H1 (cell line): Measurements from ENCODE around the gene PPP1R1B. TPM values are rescaled to one million over a fixed set of nuclear protein-coding genes. Genes with fewer than 3 reads are reported as not detected.

Source experiments
- CTCF ChIA-PET: fragments of 300-600 bp; sonication (Branson Sonifier 250); formaldehyde crosslinking; loops from one replicate; lab custom pipeline; 2021; ENCODE audit not compliant: partially characterized antibody; lab: Charles Lee
- POLR2A ChIA-PET: fragments of 300-600 bp; sonication (Branson Sonifier 250); formaldehyde crosslinking; loops from one replicate; lab custom pipeline; 2021; ENCODE audit warnings: inconsistent platforms; ENCODE audit not compliant: partially characterized antibody; lab: Charles Lee
- DNase-seq, 2 experiments: peaks; one replicate each; pipeline versions ENCODE4 v3.0.0 to v3.0.0-alpha.2; 2010 to 2022; ENCODE audit warnings: low spot score in 2 of 2, low read depth in 1 of 2, mixed read lengths in 1 of 2
- FAIRE-seq: peaks from 2 replicates; lab custom pipeline; 2011; peaks lifted over from hg19 to GRCh38; lab: Jason Lieb, UNC
- H2AFZ ChIP-seq: 2 replicates; pipeline ENCODE4 v1.8.1; 2012; ENCODE audit warnings: low read length, inconsistent platforms
- H2AK5ac ChIP-seq: 2 replicates; pipeline ENCODE4 v1.6.1; 2013; ENCODE audit warnings: low read depth, low read length
- H2BK120ac ChIP-seq: replicated peaks from 2 replicates; pipeline ENCODE3; 2013; ENCODE audit warnings: low read depth, low read length, inconsistent platforms
- H2BK12ac ChIP-seq: 2 replicates; pipeline ENCODE4 v1.6.1; 2013; ENCODE audit warnings: low read depth, low read length
- H2BK15ac ChIP-seq: 2 replicates; pipeline ENCODE4 v1.6.1; 2013; ENCODE audit warnings: low read length
- H2BK20ac ChIP-seq: 2 replicates; pipeline ENCODE4 v1.6.1; 2013; ENCODE audit warnings: low read length
- H2BK5ac ChIP-seq: 2 replicates; pipeline ENCODE4 v1.6.1; 2013; ENCODE audit warnings: low read depth, low read length
- H3K14ac ChIP-seq: 2 replicates; pipeline ENCODE4 v1.6.1; 2013; ENCODE audit warnings: inconsistent platforms; ENCODE audit not compliant: insufficient read length
- H3K18ac ChIP-seq: 2 replicates; pipeline ENCODE4 v1.6.1; 2013; ENCODE audit warnings: low read length; ENCODE audit errors: extremely low read depth
- H3K23ac ChIP-seq: 2 replicates; pipeline ENCODE4 v1.6.1; 2013; ENCODE audit warnings: inconsistent platforms; ENCODE audit not compliant: insufficient read length
- H3K23me2 ChIP-seq: 2 replicates; pipeline ENCODE4 v1.6.1; 2013; ENCODE audit warnings: low read depth, low read length
- H3K27ac ChIP-seq: 2 replicates; pipeline ENCODE4 v1.6.1; 2011; ENCODE audit warnings: low read depth, low read length, inconsistent platforms
- H3K27me3 ChIP-seq, 4 experiments: replicated peaks in 1 of 4; 1 replicate in 1 of 4; 2 replicates in 3 of 4; pipeline versions ENCODE4 v1.6.1 to v1.8.1; 2011 to 2013; ENCODE audit warnings: low read length in 3 of 4, mild to moderate bottlenecking in 3 of 4, inconsistent platforms in 2 of 4, mixed read lengths in 2 of 4, moderate library complexity in 1 of 4; ENCODE audit not compliant: control insufficient read depth in 3 of 4, insufficient read depth in 3 of 4; ENCODE audit errors: extremely low read depth in 1 of 4
- H3K36me3 ChIP-seq, 4 experiments: 2 replicates each; pipeline versions ENCODE4 v1.6.1 to v1.8.1; 2011 to 2013; ENCODE audit warnings: mild to moderate bottlenecking in 4 of 4, low read length in 3 of 4, moderate library complexity in 2 of 4, control low read depth in 1 of 4, inconsistent platforms in 1 of 4; ENCODE audit not compliant: insufficient read depth in 4 of 4, control insufficient read depth in 2 of 4
- H3K4ac ChIP-seq: replicated peaks from 2 replicates; pipeline ENCODE3; 2013; ENCODE audit warnings: low read length, low read depth, mixed read lengths, inconsistent platforms; ENCODE audit not compliant: insufficient read length
- H3K4me1 ChIP-seq, 4 experiments: replicated peaks in 1 of 4; 1 replicate in 1 of 4; 2 replicates in 3 of 4; pipeline versions ENCODE4 v1.6.1 to v1.8.1; 2011 to 2013; ENCODE audit warnings: low read length in 3 of 4, inconsistent platforms in 2 of 4, mixed read lengths in 1 of 4; ENCODE audit not compliant: insufficient read depth in 4 of 4, control insufficient read depth in 3 of 4
- H3K4me2 ChIP-seq, 2 experiments: 2 replicates each; pipeline versions ENCODE4 v1.6.1 to v1.8.1; 2011 to 2013; ENCODE audit warnings: low read depth in 2 of 2, low read length in 2 of 2, control low read depth in 1 of 2, inconsistent platforms in 1 of 2, mild to moderate bottlenecking in 1 of 2; ENCODE audit not compliant: insufficient read depth in 1 of 2
- H3K4me3 ChIP-seq, 4 experiments: fragments of 200-600, 300-600 bp in 1 of 4; sonication (generic), shearing (Covaris generic), sonication (Bioruptor Twin) in 1 of 4; 2 replicates each; pipeline versions ENCODE4 v1.5.1 to v1.8.1; 2011 to 2016; ENCODE audit warnings: low read length in 4 of 4, low read depth in 3 of 4, control low read depth in 2 of 4, inconsistent platforms in 2 of 4, mild to moderate bottlenecking in 2 of 4, mixed read lengths in 1 of 4, moderate library complexity in 1 of 4; ENCODE audit not compliant: insufficient read depth in 2 of 4; ENCODE audit errors: extremely low read depth in 1 of 4
- H3K56ac ChIP-seq: replicated peaks from 2 replicates; pipeline ENCODE3; 2013; ENCODE audit warnings: low read depth, mild to moderate bottlenecking, mixed read lengths, low read length, inconsistent platforms; ENCODE audit not compliant: insufficient read length
- H3K79me1 ChIP-seq: 2 replicates; pipeline ENCODE4 v1.6.1; 2013; ENCODE audit warnings: low read depth, low read length, control low read depth
- H3K79me2 ChIP-seq, 2 experiments: 2 replicates each; pipeline versions ENCODE4 v1.6.1 to v1.8.1; 2012 to 2013; ENCODE audit warnings: low read length in 2 of 2, mild to moderate bottlenecking in 2 of 2, inconsistent platforms in 1 of 2; ENCODE audit not compliant: insufficient read depth in 2 of 2, control insufficient read depth in 1 of 2
- H3K9ac ChIP-seq, 4 experiments: replicated peaks in 1 of 4; 1 replicate in 1 of 4; 2 replicates in 3 of 4; pipeline versions ENCODE4 v1.6.1 to v1.8.1; 2011 to 2013; ENCODE audit warnings: low read depth in 3 of 4, low read length in 3 of 4, control low read depth in 2 of 4, mild to moderate bottlenecking in 2 of 4, moderate library complexity in 2 of 4, inconsistent platforms in 1 of 4; ENCODE audit errors: extremely low read depth in 1 of 4
- H3K9me3 ChIP-seq, 2 experiments: 2 replicates each; pipeline versions ENCODE4 v1.6.1 to v1.8.1; 2012 to 2013; ENCODE audit warnings: mild to moderate bottlenecking in 2 of 2, moderate library complexity in 2 of 2, control low read depth in 1 of 2, inconsistent platforms in 1 of 2, low read depth in 1 of 2, low read length in 1 of 2, mixed read lengths in 1 of 2; ENCODE audit not compliant: insufficient read depth in 2 of 2
- H4K20me1 ChIP-seq, 2 experiments: replicated peaks in 1 of 2; 2 replicates each; pipeline versions ENCODE3 to v1.8.1; 2011 to 2013; ENCODE audit warnings: inconsistent platforms in 2 of 2, low read length in 2 of 2, mild to moderate bottlenecking in 1 of 2; ENCODE audit not compliant: insufficient read depth in 2 of 2, control insufficient read depth in 1 of 2
- H4K5ac ChIP-seq: 2 replicates; pipeline ENCODE4 v1.6.1; 2013; ENCODE audit warnings: low read length, low read depth, mixed read lengths, inconsistent platforms; ENCODE audit not compliant: insufficient read length
- H4K8ac ChIP-seq: 2 replicates; pipeline ENCODE4 v1.8.0; 2013; ENCODE audit warnings: mild to moderate bottlenecking, moderate library complexity, low read length, inconsistent platforms; ENCODE audit not compliant: insufficient read depth; ENCODE audit errors: extremely low read depth
- H4K91ac ChIP-seq: replicated peaks from 2 replicates; pipeline ENCODE3; 2013; ENCODE audit warnings: low read length, mixed read lengths, inconsistent platforms; ENCODE audit not compliant: insufficient read length
- ATF2 ChIP-seq: IDR thresholded peaks from 2 replicates; pipeline ENCODE4 v1.6.1; 2012; ENCODE audit warnings: low read length, inconsistent platforms
- CBX8 ChIP-seq: fragments of 300-800, 300-1000 bp; sonication (generic); IDR thresholded peaks from 2 replicates; pipeline ENCODE4 v1.7.1; 2016; ENCODE audit warnings: low read depth, low read length, borderline replicate concordance
- EZH2 ChIP-seq: fragments of 200-600 bp; sonication (generic); IDR thresholded peaks from 2 replicates; pipeline ENCODE4 v1.7.1; 2012; ENCODE audit warnings: low read depth, mild to moderate bottlenecking, moderate library complexity, low read length, inconsistent platforms; ENCODE audit not compliant: severe bottlenecking
- GABPA ChIP-seq: IDR thresholded peaks from 2 replicates; pipeline ENCODE4 v1.6.1; 2011; ENCODE audit warnings: mild to moderate bottlenecking, low read length, moderate library complexity, borderline replicate concordance; ENCODE audit not compliant: insufficient read depth
- POU5F1 ChIP-seq: IDR thresholded peaks from 2 replicates; pipeline ENCODE4 v1.6.1; 2011; ENCODE audit warnings: low read depth, mild to moderate bottlenecking, low read length, moderate library complexity
- SRF ChIP-seq: IDR thresholded peaks from 2 replicates; pipeline ENCODE4 v1.6.1; 2011; ENCODE audit warnings: mild to moderate bottlenecking, low read depth, low read length, moderate library complexity
- SUZ12 ChIP-seq: fragments of 200-600 bp; sonication (generic); IDR thresholded peaks from 2 replicates; pipeline ENCODE4 v1.6.1; 2012; ENCODE audit warnings: mild to moderate bottlenecking, inconsistent platforms, low read length, moderate library complexity, mixed read lengths
- WGBS, 2 experiments: shearing (Covaris generic) in 1 of 2; methylation state at CpG; one replicate each; pipeline versions ENCODE4 v1.1.6 to v1.1.7; 2013 to 2015; ENCODE audit warnings: low lambda C conversion rate in 2 of 2, mixed read lengths in 2 of 2, inconsistent platforms in 1 of 2, low coverage in 1 of 2, missing lambda C conversion rate in 1 of 2; ENCODE audit not compliant: insufficient replicate concordance in 2 of 2, insufficient coverage in 1 of 2, insufficient read length in 1 of 2; ENCODE audit errors: extremely low coverage in 1 of 2, missing lambda C conversion rate in 1 of 2; 5-methylcytosine and 5-hydroxymethylcytosine counted together
- polyA plus RNA-seq, 7 experiments: library from polyadenylated mRNA; depleted of rRNA in 3 of 7; stranded (reverse) in 5 of 7; unstranded in 2 of 7; fragments of >200 nt in 5 of 7; fragments of 200-250 nt in 2 of 7; gene quantifications; 1 replicate in 5 of 7; 2 replicates in 1 of 7; 4 replicates in 1 of 7; pipeline versions ENCODE4 v1.2.1 to v1.2.3, GENCODE V29; 2011 to 2013; ENCODE audit warnings: missing spikeins in 2 of 7, mixed read lengths in 2 of 7
- total RNA-seq: library from RNA; stranded (reverse); fragmentation: NEBNext Ultra II Directional; extraction: Animal tissue kit (Norgen Biotek cat#: 25700); gene quantifications from 2 replicates; pipeline ENCODE4 v1.2.1, GENCODE V29; 2021

The PPP1R1B gene
- total and polyA plus RNA-seq, 2 of the 8 experiments (the other 6 are each of a cell fraction or from before 2014, with no cell fraction given), result 10.7 to 22.3 TPM

- H3K36me3 ChIP-seq, result peaks cover 0 to 2% (median 0%) of the 10 kb centered on the region in 4 experiments; a peak in 1 of 8 replicates
- 5% methylated on average over 27 of the region's 28 CpGs; no CpG with 5 or more reads in 1 of the 2 experiments for WGBS, 2 experiments
- no peaks in the 10 kb centered on the region for H3K79me1 ChIP-seq
- H3K14ac ChIP-seq, result no peak overlapping the region
- H2BK120ac ChIP-seq, result no peak overlapping the region
- peak overlapping the region; percentile 66; the same call in 1 of the 2 replicates for H2AK5ac ChIP-seq
- no peak overlapping the region for H4K91ac ChIP-seq
- no peaks in the 10 kb centered on the region for H3K79me2 ChIP-seq
- no peak overlapping the region for H2BK5ac ChIP-seq
- ChIA-PET POLR2A (interaction anchor here (0.6 to 1.7 kb wide), 6 partner anchors 25 to 130 kb away, joined by 3 to 5 read pairs (median 4); no protein-coding TSS in a partner anchor), CTCF (interaction anchor here (0.6 to 10.7 kb wide), 11 partner anchors 12 to 397 kb away, joined by 3 to 140 read pairs (median 5); partner anchors contain the start of gene PPP1R1B)
- no peak overlapping the region for H3K27ac ChIP-seq
- H2BK12ac ChIP-seq, result peak overlapping the region; percentile 96; the same call in 1 of the 2 replicates
- H3K4me1 ChIP-seq, result peaks cover 5 to 48% (median 32%) of the 10 kb centered on the region in 4 experiments
- no peak overlapping the region for H3K23ac ChIP-seq
- peak overlapping the region; percentile 1 to 68; a peak in 2 of 4 replicates for H3K4me2 ChIP-seq
- DNase-seq (peak in 1 of 2 experiments; percentile 73), FAIRE-seq (no peak)
- H2BK20ac ChIP-seq, result no peak overlapping the region; the same call in 1 of the 2 replicates
- TF ChIP-seq SRF (no peak), GABPA (0 out of 2 replicates have a peak, but pooled peaks have one; percentile 34), SUZ12 (peak; percentile 94), CBX8 (peak; percentile 54; the same call in 1 of the 2 replicates), POU5F1 (no peak), EZH2 (peak; percentile 81), ATF2 (no peak)
- H3K4ac ChIP-seq, result no peak overlapping the region
- H3K4me3 ChIP-seq, result peak overlapping the region in 1 of 4 experiments; percentile 30; a peak in 2 of 8 replicates
- H4K20me1 ChIP-seq, result peaks cover 6 to 21% of the 10 kb centered on the region in 2 experiments
- H3K56ac ChIP-seq, result no peak overlapping the region
- peak overlapping the region; percentile 81; the same call in 1 of the 2 replicates for H2BK15ac ChIP-seq
- no peak overlapping the region for H2AFZ ChIP-seq
- H3K9ac ChIP-seq, result no peak overlapping the region
- H4K5ac ChIP-seq, result no peak overlapping the region
- peaks cover 82 to 100% (median 98%) of the 10 kb centered on the region in 4 experiments for H3K27me3 ChIP-seq
- no peaks in the 10 kb centered on the region for H3K9me3 ChIP-seq
- H3K23me2 ChIP-seq, result peaks cover 2% of the 10 kb centered on the region; the same call in 1 of the 2 replicates
- H4K8ac ChIP-seq, result no peak overlapping the region
- H3K18ac ChIP-seq, result peak overlapping the region; percentile 32; the same call in 1 of the 2 replicates
Measured at GRCh38 chr17:39599665-39600231, 27.0 kb upstream of the PPP1R1B start.
